CD4-positive, alpha-beta memory T cell (primary cell): ENCODE data around the gene HSPA12A. TPM values are rescaled to one million over a fixed set of nuclear protein-coding genes. Genes with fewer than 3 reads are reported as not detected.

ENCODE experiments used
- CTCF ChIA-PET: fragments of 350-600 bp; sonication (Branson Sonifier 250); formaldehyde crosslinking; loops from one replicate; lab custom pipeline; 2021; ENCODE audit warnings: inconsistent platforms; ENCODE audit not compliant: partially characterized antibody; lab: Charles Lee
- POLR2A ChIA-PET: fragments of 350-600 bp; sonication (Branson Sonifier 250); formaldehyde crosslinking; loops from one replicate; lab custom pipeline; 2021; ENCODE audit not compliant: partially characterized antibody; lab: Charles Lee
- DNase-seq, 5 donors: peaks; one replicate each; pipeline versions ENCODE4 v3.0.0 to v3.0.0-alpha.2; 2020 to 2022; ENCODE audit warnings: mixed read lengths in 1 of 5
- H3K27ac ChIP-seq: one replicate; pipeline ENCODE4 v1.7.0; 2013; ENCODE audit warnings: low read depth, low read length
- H3K27me3 ChIP-seq: 2 replicates; pipeline ENCODE4 v1.7.0; 2013; ENCODE audit warnings: mild to moderate bottlenecking, low read length, moderate library complexity; ENCODE audit not compliant: insufficient read depth
- H3K36me3 ChIP-seq: 2 replicates; pipeline ENCODE4 v1.7.0; 2013; ENCODE audit warnings: mild to moderate bottlenecking, low read length, moderate library complexity; ENCODE audit not compliant: insufficient read depth
- H3K4me1 ChIP-seq: 2 replicates; pipeline ENCODE4 v1.7.0; 2013; ENCODE audit warnings: mild to moderate bottlenecking, low read length, moderate library complexity; ENCODE audit not compliant: insufficient read depth
- H3K4me3 ChIP-seq, 2 donors: one replicate each; pipeline ENCODE4 v1.7.0; 2013; ENCODE audit warnings: low read length in 2 of 2, mild to moderate bottlenecking in 1 of 2
- H3K9me3 ChIP-seq, 2 donors: one replicate each; pipeline ENCODE4 v1.7.0; 2013; ENCODE audit warnings: low read length in 2 of 2, control low read depth in 1 of 2; ENCODE audit not compliant: control insufficient read depth in 1 of 2
- H3K27ac Mint-ChIP-seq, 7 donors: one replicate each; pipeline ENCODE4 v1.8.0; 2020 to 2021; ENCODE audit warnings: mixed read lengths in 7 of 7, mild to moderate bottlenecking in 6 of 7, inconsistent platforms in 3 of 7, moderate library complexity in 3 of 7
- H3K27me3 Mint-ChIP-seq, 2 donors: one replicate each; pipeline ENCODE4 v1.8.0; 2020 to 2021; ENCODE audit warnings: mixed read lengths in 2 of 2
- H3K36me3 Mint-ChIP-seq, 2 donors: one replicate each; pipeline ENCODE4 v1.8.0; 2020 to 2021; ENCODE audit warnings: mixed read lengths in 2 of 2, inconsistent platforms in 1 of 2, mild to moderate bottlenecking in 1 of 2
- H3K4me1 Mint-ChIP-seq, 4 donors: one replicate each; pipeline ENCODE4 v1.8.0; 2020 to 2021; ENCODE audit warnings: mixed read lengths in 4 of 4, mild to moderate bottlenecking in 1 of 4
- H3K4me3 Mint-ChIP-seq, 8 donors: one replicate each; pipeline ENCODE4 v1.8.0; 2020 to 2021; ENCODE audit warnings: mixed read lengths in 8 of 8, mild to moderate bottlenecking in 7 of 8, moderate library complexity in 6 of 8, inconsistent platforms in 3 of 8
- H3K9me3 Mint-ChIP-seq, 8 donors: one replicate each; pipeline ENCODE4 v1.8.0; 2020 to 2021; ENCODE audit warnings: mixed read lengths in 8 of 8, mild to moderate bottlenecking in 5 of 8, inconsistent platforms in 3 of 8, moderate library complexity in 1 of 8
- intact Hi-C: fragments of 100-400 bp; cut with micrococcal nuclease; formaldehyde crosslinking; loops from one replicate; pipeline ENCODE4 v1.15.1; 2023
- polyA plus RNA-seq, 2 donors: library from polyadenylated mRNA; unstranded; fragments of 300-500 nt; fragmentation: Illumina TruSeq; gene quantifications; one replicate each; pipeline ENCODE4 v1.2.3, GENCODE V29; 2021
- total RNA-seq, 2 experiments: library from RNA; stranded (reverse); gene quantifications; one replicate each; pipeline ENCODE4 v1.2.3, GENCODE V29; 2021

HSPA12A gene
- total and polyA plus RNA-seq, 4 experiments from 2014 or later = 0.14 to 0.64 (median 0.36) TPM; not detected in 1

DNA sequence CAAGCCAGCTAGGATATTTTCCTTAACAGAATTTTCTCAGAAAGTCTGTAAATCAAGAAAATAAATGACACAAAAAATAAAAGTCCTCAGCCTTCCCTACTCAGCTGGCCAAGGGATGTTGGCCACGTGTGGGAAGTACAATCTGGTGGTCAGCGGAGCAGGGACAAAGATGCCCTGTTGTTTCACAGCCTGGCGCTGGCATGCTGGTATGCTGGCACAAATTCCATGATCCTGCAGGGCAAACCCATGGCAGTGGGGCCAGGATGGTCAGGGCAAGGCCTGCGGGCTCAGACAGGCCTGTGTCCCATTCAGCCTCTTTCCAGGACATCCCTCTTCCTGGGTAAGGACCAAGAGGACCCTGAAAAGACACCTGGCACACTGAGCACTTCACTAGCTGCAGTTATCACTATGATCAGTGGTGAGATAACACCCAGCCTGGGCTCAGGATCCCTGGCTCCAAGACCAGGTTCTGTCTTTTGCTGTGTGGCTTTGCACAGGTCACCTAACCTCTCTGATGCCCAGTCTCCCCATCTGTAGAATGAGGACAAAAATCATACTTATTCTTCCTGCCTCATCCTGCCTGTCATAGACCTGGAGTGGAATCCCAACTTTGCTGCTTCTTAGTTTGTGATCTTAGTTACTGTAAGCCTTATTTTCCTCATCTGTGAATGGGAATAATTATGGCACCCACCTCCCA, 10.8 kb upstream of the HSPA12A start:
- POLR2A ChIA-PET = no interaction called here
- CTCF ChIA-PET = interaction anchor here (1.0 kb wide), 1 partner anchor 36 kb away, joined by 5 read pairs; no protein-coding TSS in a partner anchor
- intact Hi-C loops = no loop called here
- no peaks in the 10 kb centered on the region for H3K36me3 Mint-ChIP-seq
- H3K27me3 Mint-ChIP-seq = peaks cover 11 to 21% of the 10 kb centered on the region in 2 donors
- no peak overlapping the region for H3K4me3 Mint-ChIP-seq
- Histone ChIP-seq H3K36me3 (no peaks in the 10 kb centered on the region), H3K27me3 (no peaks in the 10 kb centered on the region), H3K27ac (no peak overlapping the region), H3K9me3 (no peaks in the 10 kb centered on the region), H3K4me3 (no peak overlapping the region), H3K4me1 (no peaks in the 10 kb centered on the region)
- DNase-seq = no peak
- H3K27ac Mint-ChIP-seq = no peak overlapping the region
- H3K4me1 Mint-ChIP-seq = no peaks in the 10 kb centered on the region
- H3K9me3 Mint-ChIP-seq = peaks cover 0 to 7% (median 0%) of the 10 kb centered on the region in 8 donors

DNA sequence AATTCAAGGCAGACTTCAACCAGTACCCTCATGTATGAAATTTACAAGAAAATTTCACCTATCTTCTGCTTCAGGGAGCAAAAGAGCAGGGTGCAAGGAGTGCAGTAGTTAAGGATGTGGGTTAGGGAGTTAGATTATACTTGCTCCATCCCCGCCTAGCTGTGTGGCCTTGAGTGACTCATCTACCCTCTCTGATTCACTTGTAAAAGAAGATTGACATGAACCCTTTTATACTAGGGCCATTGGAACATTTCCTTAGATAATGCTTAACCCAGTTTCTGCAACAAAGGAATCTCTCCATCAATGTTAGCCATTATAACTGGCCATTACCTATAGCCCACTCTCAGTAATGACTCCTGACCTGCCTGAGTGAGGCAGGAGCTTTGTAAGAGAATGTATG, 10.2 kb upstream of the HSPA12A start:
- H3K4me3 Mint-ChIP-seq = no peak overlapping the region
- H3K9me3 Mint-ChIP-seq = peaks cover 0 to 8% (median 0%) of the 10 kb centered on the region in 8 donors
- Histone ChIP-seq H3K27me3 (no peaks in the 10 kb centered on the region), H3K27ac (no peak overlapping the region), H3K36me3 (no peaks in the 10 kb centered on the region), H3K9me3 (no peaks in the 10 kb centered on the region), H3K4me3 (no peak overlapping the region), H3K4me1 (no peaks in the 10 kb centered on the region)
- no peak overlapping the region for H3K27ac Mint-ChIP-seq
- no peaks in the 10 kb centered on the region for H3K4me1 Mint-ChIP-seq
- no peak for DNase-seq
- no peaks in the 10 kb centered on the region for H3K36me3 Mint-ChIP-seq
- intact Hi-C loops = no loop called here
- ChIA-PET POLR2A (no interaction called here), CTCF (no interaction called here)
- peaks cover 11 to 24% of the 10 kb centered on the region in 2 donors for H3K27me3 Mint-ChIP-seq

DNA sequence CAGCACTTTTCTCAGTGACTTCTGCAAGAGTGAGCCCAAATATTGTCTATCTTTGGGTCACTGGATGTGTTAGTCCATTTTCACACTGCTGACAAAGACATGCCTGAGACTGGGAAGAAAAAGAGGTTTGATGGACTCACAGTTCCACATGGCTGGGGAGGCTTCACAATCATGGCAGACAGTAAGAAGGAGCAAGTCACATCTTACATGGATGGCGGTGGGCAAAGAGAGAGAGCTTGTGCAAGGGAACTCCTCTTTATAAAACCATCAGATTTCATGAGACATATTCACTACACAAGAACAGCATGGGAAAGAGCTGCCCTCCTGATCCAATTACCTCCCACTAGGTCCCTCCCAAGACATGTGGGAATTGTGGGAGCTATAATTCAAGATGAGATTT, 6.1 kb upstream of the HSPA12A start:
- Histone ChIP-seq H3K4me3 (no peak overlapping the region), H3K27ac (no peak overlapping the region), H3K36me3 (no peaks in the 10 kb centered on the region), H3K27me3 (peaks cover 5% of the 10 kb centered on the region), H3K4me1 (no peaks in the 10 kb centered on the region), H3K9me3 (no peaks in the 10 kb centered on the region)
- Mint-ChIP-seq H3K4me1 (peaks cover 0 to 16% (median 2%) of the 10 kb centered on the region in 4 donors), H3K27ac (no peak overlapping the region), H3K4me3 (no peak overlapping the region), H3K9me3 (peaks cover 0 to 8% (median 0%) of the 10 kb centered on the region in 8 donors), H3K36me3 (no peaks in the 10 kb centered on the region), H3K27me3 (peaks cover 34 to 50% of the 10 kb centered on the region in 2 donors)
- DNase-seq = no peak
- intact Hi-C loops = no loop called here
- CTCF ChIA-PET = no interaction called here
- POLR2A ChIA-PET = no interaction called here

DNA sequence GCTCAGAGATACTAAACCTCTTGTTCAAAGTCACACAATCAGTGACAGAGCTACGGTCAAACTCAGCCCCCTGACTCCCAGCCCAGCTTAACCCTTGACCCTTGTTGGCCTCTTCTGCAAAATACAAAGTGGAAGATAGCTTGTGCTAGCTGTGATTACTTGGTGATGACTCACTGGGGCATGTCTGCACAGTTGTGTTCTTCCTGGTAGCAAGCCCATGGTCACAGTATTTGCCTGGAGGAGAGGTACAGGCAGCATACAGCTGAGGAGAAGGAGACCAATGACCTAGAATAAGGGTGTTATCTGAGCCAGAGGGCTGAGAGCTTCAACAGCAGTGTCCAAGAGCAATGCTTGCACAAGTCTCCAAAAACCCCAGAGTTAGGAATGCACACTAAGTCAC, 5.7 kb upstream of the HSPA12A start:
- POLR2A ChIA-PET = no interaction called here
- H3K9me3 Mint-ChIP-seq = peaks cover 0 to 8% (median 0%) of the 10 kb centered on the region in 8 donors
- H3K4me3 Mint-ChIP-seq = no peak overlapping the region
- CTCF ChIA-PET = no interaction called here
- Histone ChIP-seq H3K4me3 (no peak overlapping the region), H3K9me3 (no peaks in the 10 kb centered on the region), H3K4me1 (peaks cover 2% of the 10 kb centered on the region), H3K27me3 (peaks cover 9% of the 10 kb centered on the region), H3K36me3 (no peaks in the 10 kb centered on the region), H3K27ac (no peak overlapping the region)
- H3K27me3 Mint-ChIP-seq = peaks cover 38 to 54% of the 10 kb centered on the region in 2 donors
- intact Hi-C loops = no loop called here
- H3K27ac Mint-ChIP-seq = no peak overlapping the region
- H3K4me1 Mint-ChIP-seq = peaks cover 0 to 21% (median 3%) of the 10 kb centered on the region in 4 donors
- DNase-seq = no peak
- no peaks in the 10 kb centered on the region for H3K36me3 Mint-ChIP-seq

DNA sequence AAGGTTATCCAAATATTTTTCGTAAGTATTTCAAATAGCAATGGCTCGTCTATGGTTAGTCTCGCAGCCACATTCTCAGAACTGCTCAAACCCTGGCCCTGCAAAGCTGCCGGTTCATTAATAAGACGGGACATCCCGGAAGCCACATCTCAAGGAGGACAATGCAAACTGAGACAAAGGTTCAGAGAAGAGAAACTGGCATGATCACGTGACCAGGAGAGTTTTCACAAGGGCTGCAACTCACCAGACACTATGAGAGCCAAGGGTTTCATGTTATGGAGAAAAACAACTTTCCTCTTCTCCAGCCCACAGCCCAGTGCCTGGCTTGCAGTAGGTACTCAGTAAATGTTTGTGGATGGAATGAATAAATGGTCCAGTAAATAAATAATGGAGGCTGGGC, 5.0 kb upstream of the HSPA12A start:
- Histone ChIP-seq H3K27ac (no peak overlapping the region), H3K36me3 (no peaks in the 10 kb centered on the region), H3K27me3 (peaks cover 13% of the 10 kb centered on the region), H3K4me1 (peaks cover 4% of the 10 kb centered on the region), H3K9me3 (no peaks in the 10 kb centered on the region), H3K4me3 (no peak overlapping the region)
- no peak for DNase-seq
- Mint-ChIP-seq H3K4me1 (peaks cover 0 to 21% (median 3%) of the 10 kb centered on the region in 4 donors), H3K36me3 (no peaks in the 10 kb centered on the region), H3K4me3 (no peak overlapping the region), H3K9me3 (peaks cover 0 to 8% (median 0%) of the 10 kb centered on the region in 8 donors), H3K27me3 (peaks cover 38 to 54% of the 10 kb centered on the region in 2 donors), H3K27ac (no peak overlapping the region)
- intact Hi-C loops = no loop called here
- ChIA-PET POLR2A (no interaction called here), CTCF (no interaction called here)

DNA sequence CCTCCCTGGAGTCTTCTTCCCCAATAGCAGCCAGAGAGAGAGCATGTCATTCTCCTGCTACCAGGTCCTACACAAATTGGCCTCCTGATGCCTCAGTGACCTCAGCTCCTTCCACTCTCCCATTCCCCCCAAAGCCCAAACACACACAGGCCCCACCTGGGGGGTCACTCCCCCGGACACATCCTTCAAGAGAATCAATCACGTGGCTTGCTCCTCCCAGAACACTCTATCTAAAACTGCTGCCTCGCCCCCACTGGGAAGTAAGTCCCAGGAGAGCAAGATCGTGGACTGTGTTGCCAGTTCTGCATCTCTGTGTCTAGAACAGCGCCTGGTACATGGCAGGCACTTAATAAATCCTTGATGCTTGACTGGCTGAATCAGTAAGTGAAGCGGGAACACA, 2.5 kb upstream of the HSPA12A start:
- peaks cover 13% of the 10 kb centered on the region for H3K4me1 ChIP-seq
- intact Hi-C loops = no loop called here
- H3K4me3 Mint-ChIP-seq = peak overlapping the region in 2 of 8 donors; percentile 10 to 37
- H3K27ac ChIP-seq = no peak overlapping the region
- H3K27ac Mint-ChIP-seq = no peak overlapping the region
- H3K9me3 ChIP-seq = no peaks in the 10 kb centered on the region
- ChIA-PET CTCF (no interaction called here), POLR2A (no interaction called here)
- peaks cover 0 to 8% (median 0%) of the 10 kb centered on the region in 8 donors for H3K9me3 Mint-ChIP-seq
- no peak overlapping the region for H3K4me3 ChIP-seq
- H3K27me3 Mint-ChIP-seq = peaks cover 39 to 43% of the 10 kb centered on the region in 2 donors
- H3K27me3 ChIP-seq = peaks cover 20% of the 10 kb centered on the region
- H3K4me1 Mint-ChIP-seq = peaks cover 2 to 27% (median 5%) of the 10 kb centered on the region in 4 donors
- H3K36me3 Mint-ChIP-seq = no peaks in the 10 kb centered on the region
- no peak for DNase-seq
- H3K36me3 ChIP-seq = no peaks in the 10 kb centered on the region

DNA sequence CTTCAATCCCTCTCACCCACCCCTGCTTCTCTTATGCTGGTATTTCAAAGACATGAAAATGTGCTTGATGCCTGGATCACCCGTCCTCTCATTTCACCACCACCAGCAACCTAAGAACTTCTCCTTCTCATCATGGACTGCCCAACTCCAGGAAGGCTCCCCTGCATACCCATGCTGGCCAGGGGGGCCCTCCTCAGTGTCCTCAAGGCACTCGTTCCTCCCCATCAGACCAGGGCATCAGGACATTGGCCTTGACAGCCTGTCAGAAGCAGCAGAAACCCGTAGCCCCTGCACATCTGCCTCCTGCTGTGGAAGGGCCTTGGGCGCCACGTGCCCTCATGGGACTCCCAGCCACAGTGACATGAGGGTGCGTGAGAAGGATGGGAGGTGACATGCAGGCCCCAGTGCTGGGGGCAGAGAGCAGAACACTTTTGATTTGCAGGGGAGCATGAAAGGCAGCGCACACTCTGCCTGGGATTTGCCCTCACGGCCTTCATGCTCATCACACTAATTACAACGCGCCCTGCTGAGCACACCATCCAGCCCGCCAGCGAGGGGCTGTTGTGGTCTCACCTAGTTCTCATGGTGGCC, 1.9 kb upstream of the HSPA12A start:
- H3K4me1 Mint-ChIP-seq = peaks cover 2 to 27% (median 5%) of the 10 kb centered on the region in 4 donors
- DNase-seq = no peak
- Histone ChIP-seq H3K27ac (no peak overlapping the region), H3K4me3 (no peak overlapping the region), H3K36me3 (no peaks in the 10 kb centered on the region), H3K4me1 (peaks cover 13% of the 10 kb centered on the region), H3K9me3 (no peaks in the 10 kb centered on the region), H3K27me3 (peaks cover 24% of the 10 kb centered on the region)
- ChIA-PET CTCF (interaction anchor here (1.5 kb wide), 1 partner anchor 431 kb away, joined by 3 read pairs; no protein-coding TSS in a partner anchor), POLR2A (no interaction called here)
- intact Hi-C loops = no loop called here
- no peak overlapping the region for H3K27ac Mint-ChIP-seq
- peaks cover 0 to 8% (median 0%) of the 10 kb centered on the region in 8 donors for H3K9me3 Mint-ChIP-seq
- H3K36me3 Mint-ChIP-seq = no peaks in the 10 kb centered on the region
- peak overlapping the region in 5 of 8 donors; percentile 0 to 72 (median 29) for H3K4me3 Mint-ChIP-seq
- H3K27me3 Mint-ChIP-seq = peaks cover 45 to 46% of the 10 kb centered on the region in 2 donors
